Brain microvascular endothelial cell (primary cell): ENCODE results near the gene ITGB5.

Experiments
- DNase-seq: peaks from one replicate; pipeline ENCODE4 v3.0.0-alpha.2; 2020
- H3K27ac ChIP-seq: fragments of 250-450 bp; sonication (Bioruptor Pico); 2 replicates; pipeline ENCODE4 v1.5.1; 2020; ENCODE audit warnings: mild to moderate bottlenecking, moderate library complexity
- H3K27me3 ChIP-seq: fragments of 250-450 bp; sonication (Bioruptor Pico); replicated peaks from 2 replicates; pipeline ENCODE4 v1.5.1; 2020; ENCODE audit warnings: mild to moderate bottlenecking
- H3K36me3 ChIP-seq: fragments of 250-450 bp; sonication (Bioruptor Pico); replicated peaks from 2 replicates; pipeline ENCODE4 v1.5.1; 2020; ENCODE audit warnings: mild to moderate bottlenecking
- H3K4me3 ChIP-seq: 2 replicates; pipeline ENCODE4 v1.5.1; 2011; ENCODE audit warnings: low read depth, mild to moderate bottlenecking, control low read depth, low read length, moderate library complexity
- CTCF ChIP-seq: IDR thresholded peaks from 2 replicates; pipeline ENCODE4 v1.5.1; 2011; ENCODE audit warnings: low read depth, mild to moderate bottlenecking, moderate library complexity, low read length, control low read depth, inconsistent platforms; ENCODE audit errors: missing control alignments
- in situ Hi-C: cut with HindIII; loops from 2 replicates; pipeline ENCODE4 v1.10.0; 2017; ENCODE audit warnings: low sequenced_read_pairs, low pct_ligation_motif_present

The ITGB5 gene

GRCh38 chr3:124848300-124848699 is 38.9 kb downstream of the ITGB5 start:
- peaks cover 12% of the 10 kb centered on the region for H3K36me3 ChIP-seq
- no peak for DNase-seq
- in situ Hi-C loops, result no loop called here
- TF ChIP-seq CTCF, result no peak
- H3K4me3 ChIP-seq, result no peak overlapping the region
- no peak overlapping the region for H3K27ac ChIP-seq
- no peaks in the 10 kb centered on the region for H3K27me3 ChIP-seq

- in situ Hi-C loops, result no loop called here
- Histone ChIP-seq H3K27me3 (no peaks in the 10 kb centered on the region), H3K4me3 (no peak overlapping the region), H3K27ac (no peak overlapping the region), H3K36me3 (peaks cover 15% of the 10 kb centered on the region)
- no peak for TF ChIP-seq CTCF
- DNase-seq, result no peak
These were observed 39.3 kb downstream of the ITGB5 start for GRCh38 chr3:124847863-124848262.

GRCh38 chr3:124847051-124847450 is 40.1 kb downstream of the ITGB5 start:
- DNase-seq, result no peak
- in situ Hi-C loops, result no loop called here
- no peak overlapping the region for H3K27ac ChIP-seq
- no peak for TF ChIP-seq CTCF
- H3K4me3 ChIP-seq, result no peak overlapping the region
- no peaks in the 10 kb centered on the region for H3K27me3 ChIP-seq
- H3K36me3 ChIP-seq, result peaks cover 20% of the 10 kb centered on the region

- no peaks in the 10 kb centered on the region for H3K27me3 ChIP-seq
- H3K27ac ChIP-seq, result peak overlapping the region; percentile 77
- peaks cover 26% of the 10 kb centered on the region for H3K36me3 ChIP-seq
- H3K4me3 ChIP-seq, result no peak overlapping the region
- TF ChIP-seq CTCF, result no peak
- in situ Hi-C loops, result no loop called here
- peak; percentile 59 for DNase-seq
These were observed 41.0 kb downstream of the ITGB5 start for GRCh38 chr3:124846189-124846588.

- no peak for TF ChIP-seq CTCF
- peak; percentile 89 for DNase-seq
- Histone ChIP-seq H3K4me3 (no peak overlapping the region), H3K36me3 (peaks cover 31% of the 10 kb centered on the region), H3K27me3 (no peaks in the 10 kb centered on the region), H3K27ac (peak overlapping the region; percentile 77)
- in situ Hi-C loops, result no loop called here
These were observed 41.8 kb downstream of the ITGB5 start for GRCh38 chr3:124845406-124845805.

GRCh38 chr3:124843506-124844177 is 43.5 kb downstream of the ITGB5 start:
- no peak overlapping the region for H3K4me3 ChIP-seq
- no peak overlapping the region for H3K27ac ChIP-seq
- no peaks in the 10 kb centered on the region for H3K27me3 ChIP-seq
- in situ Hi-C loops, result no loop called here
- TF ChIP-seq CTCF, result no peak
- DNase-seq, result no peak
- H3K36me3 ChIP-seq, result peaks cover 36% of the 10 kb centered on the region
